Activated gamma-delta T cell (primary cell): ENCODE data around the gene HS3ST2.
"Not testable (repeated sequence)": the region's sequence is repeated elsewhere in the genome, so short reads cannot be mapped to it uniquely, and the experiment has no call there.

Experiments
- DNase-seq: peaks from one replicate; lab custom pipeline; 2025; lab: John Stamatoyannopoulos, UW

Gene HS3ST2

DNA sequence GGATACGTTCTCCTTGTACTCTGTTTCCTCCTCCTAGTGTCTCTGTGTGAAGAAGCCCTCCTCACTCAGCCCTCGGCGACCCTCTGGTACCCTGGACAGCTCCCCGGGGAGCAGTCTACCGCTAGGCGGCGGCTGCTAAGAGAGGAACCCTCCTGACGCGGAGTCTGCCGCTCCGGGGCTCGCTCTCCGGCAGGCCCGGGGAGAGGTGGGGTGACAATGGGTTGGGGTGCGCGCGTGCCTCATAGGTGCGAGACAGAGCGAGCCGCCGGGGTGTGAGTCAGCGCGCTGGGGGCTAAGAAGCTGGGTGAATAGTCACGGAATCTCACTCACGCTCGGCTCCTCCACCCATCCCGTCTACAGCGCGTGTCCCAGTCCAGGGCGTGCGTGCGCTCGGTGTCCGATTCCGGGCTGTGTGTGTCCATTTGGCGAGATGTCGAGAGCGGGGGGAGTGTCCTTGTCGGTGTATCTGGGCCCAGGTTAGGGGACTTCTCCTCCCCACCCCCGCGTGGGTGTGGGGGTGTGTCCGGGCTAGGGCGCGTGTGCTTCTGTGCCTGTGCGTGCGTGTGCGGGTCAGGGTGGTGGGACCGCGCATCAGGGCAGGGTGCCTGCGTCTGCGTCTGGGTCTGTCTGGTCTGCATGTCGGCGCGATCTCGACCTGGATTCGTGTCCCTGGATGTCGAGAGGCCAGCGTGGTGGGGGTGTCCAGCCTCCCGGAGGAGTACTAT lies 577 bp upstream of the HS3ST2 start:
- DNase-seq = no peak

DNA sequence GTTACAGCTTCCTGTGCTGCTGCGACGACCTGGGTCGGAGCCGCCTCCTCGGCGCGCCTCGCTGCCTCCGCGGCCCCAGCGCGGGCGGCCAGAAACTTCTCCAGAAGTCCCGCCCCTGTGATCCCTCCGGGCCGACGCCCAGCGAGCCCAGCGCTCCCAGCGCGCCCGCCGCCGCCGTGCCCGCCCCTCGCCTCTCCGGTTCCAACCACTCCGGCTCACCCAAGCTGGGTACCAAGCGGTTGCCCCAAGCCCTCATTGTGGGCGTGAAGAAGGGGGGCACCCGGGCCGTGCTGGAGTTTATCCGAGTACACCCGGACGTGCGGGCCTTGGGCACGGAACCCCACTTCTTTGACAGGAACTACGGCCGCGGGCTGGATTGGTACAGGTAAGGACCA lies 746 bp downstream of the HS3ST2 start:
- no peak for DNase-seq

DNA sequence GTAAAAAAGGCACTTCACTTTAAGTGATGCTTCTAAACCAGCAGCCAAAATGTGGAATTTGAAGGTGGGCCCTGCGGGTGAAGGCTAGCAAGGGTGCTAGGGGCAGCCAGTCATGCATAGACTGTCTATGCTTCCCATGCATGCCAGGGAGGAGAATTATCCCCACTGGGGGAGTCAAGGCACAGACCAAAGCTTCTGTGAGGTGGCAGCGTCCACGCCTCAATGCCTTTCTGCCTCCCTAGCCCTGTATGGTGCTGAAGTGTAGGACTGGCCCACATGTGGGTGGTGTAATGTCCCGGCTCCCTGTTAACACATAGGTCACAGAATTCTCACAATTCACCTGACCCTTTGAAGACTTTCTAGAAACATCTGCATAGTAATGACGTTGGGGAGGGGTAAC lies 1.9 kb downstream of the HS3ST2 start:
- no peak for DNase-seq

DNA sequence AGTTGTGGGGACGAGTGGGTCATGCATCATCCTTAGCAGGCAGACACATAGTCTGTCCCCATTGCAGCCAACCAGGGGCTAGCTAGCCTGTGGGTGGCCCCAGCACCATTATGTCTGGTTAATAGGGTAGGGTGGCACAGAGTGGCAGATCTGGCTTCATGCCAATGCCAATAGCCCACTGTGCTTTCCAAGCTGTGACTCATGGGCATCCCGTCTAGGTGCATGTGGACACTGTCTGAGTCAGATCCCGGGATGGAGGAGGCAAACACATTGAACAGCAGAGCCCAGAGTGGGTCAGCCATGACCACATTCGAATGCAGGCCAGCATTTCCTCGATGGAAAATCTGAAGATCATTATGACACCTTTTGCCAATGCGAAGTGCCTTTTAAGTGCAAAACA lies 2.5 kb downstream of the HS3ST2 start:
- no peak for DNase-seq

DNA sequence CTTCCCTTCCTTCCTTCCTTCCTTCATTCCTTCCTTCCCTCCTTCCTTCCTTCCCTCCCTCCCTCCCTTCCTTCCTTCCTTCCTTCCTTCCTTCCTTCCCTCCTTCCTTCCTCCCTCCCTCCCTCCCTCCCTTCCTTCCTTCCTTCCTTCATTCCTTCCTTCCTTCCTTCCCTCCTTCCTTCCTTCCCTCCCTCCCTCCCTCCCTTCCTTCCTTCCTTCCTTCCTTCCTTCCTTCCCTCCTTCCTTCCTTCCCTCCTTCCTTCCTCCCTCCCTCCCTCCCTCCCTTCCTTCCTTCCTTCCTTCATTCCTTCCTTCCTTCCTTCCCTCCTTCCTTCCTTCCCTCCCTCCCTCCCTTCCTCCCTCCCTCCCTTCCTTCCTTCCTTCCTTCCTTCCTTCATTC lies 4.8 kb downstream of the HS3ST2 start:
- DNase-seq = not testable (repeated sequence)

DNA sequence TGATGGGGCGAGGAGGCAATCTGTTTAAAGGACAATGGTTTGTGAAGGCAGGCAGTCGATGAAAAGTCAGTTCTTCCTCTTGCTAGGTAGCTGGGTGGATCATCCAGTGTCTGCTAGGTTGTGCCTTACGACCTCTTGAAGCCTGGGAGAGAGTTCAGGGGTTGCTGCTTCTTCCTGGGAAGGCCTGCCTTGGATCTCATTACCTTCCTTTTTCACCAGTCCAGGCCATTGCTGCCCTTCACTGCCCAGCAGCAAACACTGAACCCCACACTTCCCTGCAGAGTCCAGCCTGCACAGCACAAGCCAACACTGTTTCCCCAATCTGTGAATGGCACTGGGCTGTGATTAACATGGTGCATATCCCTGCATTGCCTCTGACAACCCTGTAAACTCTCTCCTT lies 24.7 kb downstream of the HS3ST2 start:
- DNase-seq = no peak

DNA sequence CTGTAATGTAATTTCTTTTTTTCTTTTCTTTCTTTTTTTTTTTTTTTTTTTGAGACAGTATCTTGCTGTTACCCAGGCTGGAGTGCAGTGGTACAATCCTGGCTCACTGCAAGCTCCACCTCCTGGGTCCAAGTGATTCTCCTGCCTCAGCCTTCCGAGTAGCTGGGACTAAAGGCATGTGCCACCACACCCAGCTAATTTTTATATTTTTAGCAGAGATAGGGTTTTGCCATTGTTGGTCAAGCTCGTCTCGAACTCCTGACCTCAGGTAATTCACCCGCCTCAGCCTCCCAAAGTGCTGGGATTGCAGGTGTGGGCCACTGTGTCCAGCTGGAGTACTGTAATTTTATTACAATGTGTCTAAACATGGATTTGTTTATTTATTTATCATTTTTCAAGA lies 28.1 kb downstream of the HS3ST2 start:
- not testable (repeated sequence) for DNase-seq

DNA sequence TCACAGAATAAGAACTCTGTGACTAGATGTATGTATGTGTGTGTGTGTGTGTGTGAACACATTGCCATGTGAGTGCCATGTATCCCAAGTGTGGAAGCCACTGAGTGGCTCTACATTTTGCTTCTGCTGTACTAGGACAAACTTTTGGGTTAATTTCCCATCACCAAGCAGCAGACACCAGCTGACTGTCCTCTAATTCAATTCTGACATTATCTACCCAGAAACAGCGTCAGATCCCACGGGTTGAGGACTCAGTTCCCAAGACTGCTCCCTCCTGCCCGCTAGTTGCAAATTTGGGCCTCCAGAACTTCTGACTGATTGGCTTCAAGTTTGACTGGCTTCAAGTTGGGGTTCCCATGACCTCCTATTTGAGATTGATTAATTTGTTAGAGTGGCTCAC lies 29.2 kb downstream of the HS3ST2 start:
- no peak for DNase-seq

DNA sequence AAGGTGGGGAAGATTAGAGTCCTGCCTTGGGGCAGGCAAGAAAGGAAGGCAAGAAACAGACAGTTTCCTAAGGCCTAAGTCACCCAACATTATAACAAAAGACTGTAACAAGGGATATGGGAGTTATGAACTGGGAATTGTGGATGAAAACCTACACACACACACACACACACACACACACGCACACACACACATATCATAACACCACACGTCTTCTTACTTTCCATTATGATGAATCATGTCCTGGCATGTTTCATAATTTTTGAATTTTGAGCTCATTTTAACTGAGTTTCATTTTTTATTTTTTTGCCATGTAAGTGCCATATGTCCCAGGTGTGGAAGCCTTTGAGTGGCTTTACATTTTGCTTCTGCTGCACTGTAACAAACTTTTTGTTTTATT lies 29.9 kb downstream of the HS3ST2 start:
- DNase-seq = no peak

DNA sequence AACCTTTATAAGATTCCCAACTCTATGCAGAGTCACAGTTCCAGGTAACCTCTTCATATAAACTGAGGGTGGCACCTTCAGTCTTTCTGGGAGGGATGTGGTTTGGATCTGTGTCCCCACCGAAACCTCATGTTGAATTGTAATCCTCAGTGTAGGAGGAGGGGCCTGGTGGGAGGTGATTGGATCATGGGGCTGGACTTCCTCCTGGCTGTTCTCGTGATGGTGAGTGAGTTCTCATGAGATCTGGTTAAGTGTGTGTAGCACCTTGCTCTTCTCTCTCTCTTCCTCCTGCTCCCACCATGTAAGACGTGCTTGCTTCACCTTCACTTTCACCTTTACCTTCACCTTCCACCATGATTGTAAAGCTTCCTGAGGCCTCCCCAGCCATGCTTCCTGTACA lies 30.5 kb downstream of the HS3ST2 start:
- DNase-seq = no peak

DNA sequence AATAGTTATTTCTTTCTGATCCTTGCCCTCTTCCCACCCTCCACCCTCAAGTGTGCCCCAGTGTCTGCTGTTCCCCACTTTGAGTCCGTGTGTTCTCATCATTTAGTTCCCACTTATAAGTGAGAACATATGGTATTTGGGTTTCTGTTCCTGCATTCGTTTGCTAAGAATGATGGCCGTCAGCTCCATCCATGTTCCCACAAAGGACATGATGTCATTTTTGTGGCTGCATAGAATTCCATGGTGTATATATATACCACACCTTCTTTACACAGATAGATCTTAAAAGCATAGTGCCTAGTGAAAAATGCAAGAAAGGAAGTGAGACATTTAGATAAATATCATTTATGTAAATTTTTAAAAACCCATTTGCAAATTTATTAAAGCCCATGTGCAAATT lies 33.1 kb downstream of the HS3ST2 start:
- DNase-seq = no peak

DNA sequence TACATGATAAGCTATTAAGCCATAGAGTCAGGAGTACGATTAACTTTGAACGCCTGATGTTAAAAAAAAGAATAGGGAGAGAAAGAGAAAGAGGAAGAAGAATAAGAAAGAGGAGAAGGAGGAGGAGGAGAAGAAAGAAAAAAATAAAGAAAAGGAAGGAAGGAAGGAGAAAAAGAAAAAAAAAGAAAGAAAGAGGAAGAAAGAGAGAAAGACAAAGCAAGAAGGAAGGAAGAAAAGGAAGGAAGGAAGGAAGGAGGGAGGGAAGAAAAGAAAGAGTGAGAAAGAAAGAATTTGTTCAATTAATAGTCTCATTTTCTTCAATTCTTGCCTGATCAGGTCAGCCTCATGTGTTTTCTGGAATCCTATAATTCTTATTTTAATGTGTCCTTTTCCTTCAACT lies 33.7 kb downstream of the HS3ST2 start:
- no peak for DNase-seq

DNA sequence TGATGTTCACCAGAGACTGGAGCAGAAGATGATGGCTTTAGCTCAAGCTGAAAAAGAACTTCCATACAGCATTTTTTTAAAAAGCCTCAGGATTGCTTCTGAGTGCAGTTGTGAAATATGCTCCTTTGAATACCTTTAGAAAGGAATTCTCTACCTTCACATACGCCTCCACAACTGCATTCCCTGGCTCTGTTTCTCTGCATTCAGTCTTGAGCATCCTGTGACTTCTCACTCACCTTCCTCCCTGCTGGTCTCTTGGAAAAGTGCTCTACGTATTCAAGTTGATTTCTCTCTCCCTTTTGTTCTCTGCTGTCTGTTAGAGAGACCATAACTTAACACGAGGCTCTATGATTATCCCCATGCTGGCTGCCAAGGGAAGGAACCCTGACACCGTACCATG lies 34.5 kb downstream of the HS3ST2 start:
- DNase-seq = no peak

DNA sequence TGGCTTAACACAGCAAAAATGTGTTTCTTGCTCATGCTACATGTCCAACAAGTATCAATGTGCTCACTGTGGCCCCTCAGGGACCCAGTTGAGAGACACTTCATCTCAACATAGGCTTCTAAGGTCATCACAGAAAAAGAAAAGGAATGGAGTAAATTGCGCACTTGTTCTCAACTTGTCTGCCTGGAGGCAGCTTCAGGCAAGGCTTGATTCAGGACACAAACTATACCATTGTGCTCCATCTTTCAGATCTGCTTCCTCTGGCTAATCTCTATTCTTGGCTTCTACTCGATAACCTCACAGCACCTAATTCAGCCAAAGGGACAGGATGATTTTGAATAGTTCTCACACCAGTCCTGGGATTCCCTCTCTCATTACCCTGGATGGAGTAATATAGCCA lies 35.6 kb downstream of the HS3ST2 start:
- no peak for DNase-seq

DNA sequence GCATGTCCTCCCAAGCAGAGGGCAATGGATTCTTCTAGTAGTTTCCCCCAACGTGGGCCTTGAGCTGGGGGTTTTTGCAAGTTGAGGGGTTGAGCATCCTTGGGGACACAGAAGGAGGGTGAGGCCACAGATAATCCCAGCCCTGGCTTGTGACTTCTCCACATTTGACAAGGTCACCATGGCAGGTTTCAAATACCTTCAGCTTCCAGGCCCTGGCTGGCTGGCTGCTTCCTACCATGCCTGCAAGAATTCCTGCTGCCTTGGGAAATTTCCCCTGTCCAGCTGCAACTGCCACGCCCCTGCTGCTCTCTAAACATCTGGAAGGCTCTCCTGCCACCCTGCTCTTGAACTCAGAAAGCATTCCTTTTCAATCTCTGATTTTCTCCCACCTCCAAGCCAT lies 41.3 kb downstream of the HS3ST2 start:
- DNase-seq = no peak

DNA sequence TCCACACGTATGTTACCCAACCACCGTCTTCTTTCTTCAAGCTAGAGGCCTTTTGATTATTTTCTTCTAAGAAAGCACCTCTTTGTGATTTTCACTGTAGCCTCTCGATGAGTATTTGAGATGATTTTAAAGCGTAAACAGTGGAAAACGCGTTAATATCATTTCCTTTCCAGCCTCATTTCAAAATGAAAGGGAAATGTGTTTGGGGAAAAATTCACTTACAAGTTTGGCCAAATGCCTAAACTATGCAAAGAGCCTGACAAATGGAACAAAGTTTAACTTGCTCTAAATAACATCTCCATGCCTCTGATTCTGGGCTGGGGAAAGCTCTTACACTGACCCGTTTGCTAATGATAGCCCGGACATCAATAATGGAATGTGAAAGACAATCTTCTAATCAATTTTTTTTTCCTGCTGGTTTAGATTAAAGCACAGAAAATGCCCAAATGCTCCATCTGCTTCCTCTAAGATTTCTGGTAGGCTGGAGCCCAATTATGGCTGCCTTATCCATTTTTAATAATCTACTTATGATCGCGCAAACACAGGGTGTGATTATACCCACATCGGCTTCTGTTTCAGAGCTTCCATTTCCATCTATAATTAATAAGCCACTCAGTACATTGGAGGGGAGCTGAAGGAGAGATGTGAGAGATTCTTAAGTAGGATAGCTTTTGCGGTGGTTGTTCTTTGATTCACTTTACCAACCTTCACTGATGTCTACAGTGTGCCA lies 43.5 kb downstream of the HS3ST2 start:
- no peak for DNase-seq

DNA sequence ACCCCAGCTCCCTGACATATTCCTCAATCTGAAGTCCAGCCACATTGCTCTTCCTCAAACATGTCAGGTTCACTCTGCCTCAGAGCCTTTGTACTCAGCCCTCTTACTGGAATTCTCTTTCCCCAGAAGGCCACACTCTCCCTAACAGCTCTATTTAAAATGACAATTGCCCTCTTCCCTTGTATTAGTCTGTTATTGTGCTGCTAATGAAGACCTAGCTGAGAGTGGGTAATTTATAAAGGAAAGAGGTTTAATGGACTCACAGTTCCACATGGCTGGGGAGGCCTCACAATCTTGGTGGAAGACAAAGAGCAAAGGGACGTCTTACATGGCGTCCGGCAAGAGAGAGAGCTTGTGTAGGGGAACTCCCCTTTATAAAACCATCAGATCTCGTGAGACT lies 46.0 kb downstream of the HS3ST2 start:
- no peak for DNase-seq

DNA sequence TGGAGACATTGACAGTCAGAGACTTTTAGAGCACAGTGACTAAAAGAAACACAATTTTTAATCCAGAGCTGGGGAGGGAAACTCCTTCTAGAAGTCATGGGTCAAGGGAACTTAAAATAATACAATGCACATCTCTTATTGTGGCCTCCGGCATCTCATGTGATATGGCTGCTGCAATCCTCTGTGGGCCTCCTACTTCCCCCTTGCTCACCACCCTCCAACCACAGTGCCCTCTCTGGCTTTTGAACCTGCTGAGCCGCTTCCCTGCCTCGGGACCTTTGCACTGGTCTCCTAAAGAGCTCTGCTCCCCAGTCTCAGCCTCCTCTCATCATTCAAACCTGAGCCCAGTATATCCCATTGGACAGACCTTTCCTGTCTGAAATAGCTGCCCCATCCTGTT lies 47.6 kb downstream of the HS3ST2 start:
- no peak for DNase-seq

DNA sequence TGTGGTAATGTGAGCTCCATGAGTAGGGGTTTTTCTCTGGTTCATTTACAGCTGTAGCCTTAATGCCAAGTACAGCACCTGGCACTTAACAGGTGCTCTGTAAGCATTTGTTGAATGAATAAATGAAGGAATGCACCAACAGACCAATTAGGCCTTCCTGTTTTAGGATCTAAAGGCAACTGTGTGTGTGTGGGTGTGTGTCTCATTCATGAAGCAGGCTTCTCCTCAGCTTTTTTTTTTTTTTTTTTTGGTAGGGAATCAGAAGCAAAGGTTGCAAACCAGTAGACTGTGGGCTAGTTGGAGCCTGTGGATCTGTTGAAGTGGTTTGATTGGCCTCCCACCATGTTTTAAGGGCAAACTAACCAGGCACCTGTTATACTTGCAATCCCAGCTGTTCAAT lies 48.1 kb downstream of the HS3ST2 start:
- no peak for DNase-seq

DNA sequence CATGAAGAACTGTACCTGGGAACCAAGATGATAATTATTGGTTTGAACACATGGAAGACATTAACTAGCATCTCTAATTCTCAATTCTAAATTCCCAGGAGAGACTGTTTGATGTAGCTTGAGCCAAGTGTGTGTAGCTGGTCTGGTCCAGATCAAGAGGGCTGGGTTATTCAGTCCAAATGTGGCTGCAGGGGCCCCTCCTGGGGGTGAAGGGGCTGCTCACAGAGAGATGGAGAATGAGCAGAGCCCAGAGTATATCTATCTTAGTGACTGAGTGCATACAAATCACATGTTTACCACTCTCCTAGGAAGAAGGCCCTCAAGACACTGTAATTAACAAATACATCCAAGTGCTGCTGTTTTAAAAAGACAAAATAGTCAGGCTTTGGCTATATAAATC lies 50.4 kb downstream of the HS3ST2 start:
- no peak for DNase-seq

DNA sequence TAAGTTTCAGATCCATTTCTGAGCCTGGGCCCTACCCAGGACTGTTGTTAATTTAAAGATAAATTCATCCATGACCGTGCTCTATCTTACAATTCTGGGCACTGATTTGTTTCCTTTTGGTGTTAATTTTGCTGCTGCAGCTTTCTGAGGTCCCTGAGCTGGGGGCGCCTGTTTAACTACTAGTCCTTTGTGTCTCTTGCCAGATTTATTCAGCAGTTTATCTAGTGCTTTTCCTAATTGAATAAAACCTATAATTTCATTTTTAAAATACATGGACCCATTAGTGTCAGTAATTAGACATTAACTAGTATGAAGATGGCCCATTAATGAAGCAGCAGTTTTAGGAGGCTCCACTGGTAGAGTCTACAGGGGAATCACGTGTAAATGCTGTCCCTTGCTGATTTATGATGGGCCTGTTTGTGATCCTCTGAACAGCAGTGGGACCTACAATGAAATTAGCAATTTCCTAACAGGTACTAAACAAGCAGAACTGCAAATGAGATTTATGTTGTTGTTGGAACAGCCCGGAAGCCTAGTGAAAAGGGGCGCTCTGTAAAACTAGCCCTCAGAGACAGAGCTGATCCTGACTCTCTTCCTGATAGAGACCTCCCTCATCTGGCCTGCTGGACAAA lies 54.7 kb downstream of the HS3ST2 start:
- no peak for DNase-seq

DNA sequence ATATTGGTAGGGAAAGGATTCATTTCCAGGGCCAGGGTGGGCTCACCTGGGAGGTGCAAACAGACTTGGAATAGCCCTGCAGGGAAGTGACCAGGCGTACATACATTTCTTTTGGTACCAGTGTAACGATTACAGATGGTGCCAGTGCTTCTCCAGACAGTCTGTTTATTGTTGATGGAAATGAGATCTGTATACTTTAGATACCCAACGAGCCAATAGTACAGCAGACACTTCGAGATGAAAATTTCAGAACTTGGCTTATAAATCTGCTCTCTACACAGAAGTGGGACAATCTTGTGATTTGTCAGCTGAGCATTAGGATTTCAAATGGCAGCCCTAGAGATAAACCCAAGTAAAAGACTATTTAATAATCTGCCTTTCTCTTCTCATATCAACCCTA lies 57.9 kb downstream of the HS3ST2 start:
- DNase-seq = no peak

DNA sequence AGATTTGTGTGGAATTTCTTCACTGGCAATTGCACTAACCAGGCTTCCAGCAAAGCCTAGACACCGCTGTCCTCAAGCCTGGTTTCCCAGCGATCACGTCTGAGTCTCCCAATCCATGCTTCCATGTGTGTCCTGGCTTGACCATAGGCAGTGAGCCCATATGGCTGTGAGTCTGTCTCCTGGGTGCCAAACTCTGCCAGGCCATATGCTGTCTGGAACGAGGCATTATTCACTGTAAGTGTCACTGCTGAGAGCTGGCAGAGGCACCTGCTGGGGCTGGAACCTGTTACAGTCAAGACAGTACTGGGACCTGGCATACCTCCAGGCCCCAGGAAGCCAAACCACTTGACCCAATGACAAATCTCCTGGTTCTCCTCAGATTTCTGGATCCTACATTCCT lies 60.4 kb downstream of the HS3ST2 start:
- DNase-seq = no peak
